ENCODE results near the gene CFL1.

Gene CFL1

GRCh38 chr11:65847746-65848145 is 10.2 kb downstream of the CFL1 start:
- no peak for DNase-seq (ENCODE audit: low spot score)
- Histone ChIP-seq H3K9me3 (ENCODE audit: severe bottlenecking) (no peaks in the 10 kb centered on the region), H3K27ac (ENCODE audit: poor library complexity, severe bottlenecking) (no peak overlapping the region), H3K4me1 (ENCODE audit: insufficient read depth, poor library complexity, severe bottlenecking) (no peaks in the 10 kb centered on the region), H3K36me3 (ENCODE audit: low read depth) (peaks cover 4% of the 10 kb centered on the region; the same call in 1 of the 2 replicates), H3K27me3 (ENCODE audit: insufficient read depth, poor library complexity, severe bottlenecking) (no peaks in the 10 kb centered on the region), H3K4me3 (ENCODE audit: severe bottlenecking) (no peak overlapping the region)
- no peak for TF ChIP-seq CTCF (IDR thresholded peaks at IDR 0.05; ENCODE audit: poor library complexity, severe bottlenecking)
- no peak for ATAC-seq (ENCODE audit: low read depth)

DNA sequence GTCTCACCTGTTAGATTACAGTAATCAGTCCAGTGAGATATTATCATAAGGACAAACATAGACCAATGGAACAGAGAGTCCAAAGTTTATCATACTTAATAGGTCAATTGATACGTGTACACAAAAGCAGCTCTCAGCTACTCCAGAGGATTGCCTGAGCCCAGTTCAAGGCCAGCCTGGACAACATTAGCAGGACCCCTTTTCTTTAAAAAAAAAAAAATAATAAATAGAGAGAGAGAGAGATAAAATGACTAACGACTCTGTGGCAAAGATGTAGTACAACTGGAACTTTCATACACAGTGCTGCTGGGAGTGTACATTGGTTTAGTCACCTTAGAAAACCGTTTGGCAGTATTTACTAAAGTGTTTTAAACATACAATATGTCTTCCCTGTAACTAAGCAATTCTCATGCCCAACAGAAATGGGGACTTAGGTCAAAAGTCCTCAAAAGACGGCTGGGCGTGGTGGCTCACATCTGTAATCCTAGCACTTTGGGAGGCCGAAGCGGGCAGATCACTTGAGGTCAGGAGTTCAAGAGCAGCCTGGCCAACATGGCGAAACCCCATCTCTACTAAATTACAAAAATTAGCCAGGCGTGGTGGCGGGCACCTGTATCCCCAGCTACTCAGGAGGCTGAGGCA is 13.6 kb downstream of the CFL1 start:
- Histone ChIP-seq H3K4me1 (ENCODE audit: insufficient read depth, poor library complexity, severe bottlenecking) (no peaks in the 10 kb centered on the region), H3K27ac (ENCODE audit: poor library complexity, severe bottlenecking) (no peak overlapping the region), H3K36me3 (ENCODE audit: low read depth) (no peaks in the 10 kb centered on the region), H3K4me3 (ENCODE audit: severe bottlenecking) (no peak overlapping the region), H3K27me3 (ENCODE audit: insufficient read depth, poor library complexity, severe bottlenecking) (no peaks in the 10 kb centered on the region), H3K9me3 (ENCODE audit: severe bottlenecking) (no peaks in the 10 kb centered on the region)
- ATAC-seq (ENCODE audit: low read depth) (no peak), DNase-seq (ENCODE audit: low spot score) (no peak)
- no peak for TF ChIP-seq CTCF (IDR thresholded peaks at IDR 0.05; ENCODE audit: poor library complexity, severe bottlenecking)

GRCh38 chr11:65843811-65844210 is 14.2 kb downstream of the CFL1 start:
- ATAC-seq (ENCODE audit: low read depth), result no peak
- DNase-seq (ENCODE audit: low spot score), result no peak
- H3K9me3 ChIP-seq (ENCODE audit: severe bottlenecking), result no peaks in the 10 kb centered on the region
- no peaks in the 10 kb centered on the region for H3K4me1 ChIP-seq (ENCODE audit: insufficient read depth, poor library complexity, severe bottlenecking)
- H3K36me3 ChIP-seq (ENCODE audit: low read depth), result no peaks in the 10 kb centered on the region
- H3K27me3 ChIP-seq (ENCODE audit: insufficient read depth, poor library complexity, severe bottlenecking), result no peaks in the 10 kb centered on the region
- no peak overlapping the region for H3K27ac ChIP-seq (ENCODE audit: poor library complexity, severe bottlenecking)
- TF ChIP-seq CTCF (IDR thresholded peaks at IDR 0.05; ENCODE audit: poor library complexity, severe bottlenecking), result no peak
- no peak overlapping the region for H3K4me3 ChIP-seq (ENCODE audit: severe bottlenecking)

- ATAC-seq (ENCODE audit: low read depth) (peak; percentile 23; the same call in 1 of the 3 replicates), DNase-seq (ENCODE audit: low spot score) (no peak)
- no peak overlapping the region for H3K27ac ChIP-seq (ENCODE audit: poor library complexity, severe bottlenecking)
- no peaks in the 10 kb centered on the region for H3K27me3 ChIP-seq (ENCODE audit: insufficient read depth, poor library complexity, severe bottlenecking)
- no peak overlapping the region for H3K4me3 ChIP-seq (ENCODE audit: severe bottlenecking)
- TF ChIP-seq CTCF (IDR thresholded peaks at IDR 0.05; ENCODE audit: poor library complexity, severe bottlenecking), result no peak
- H3K4me1 ChIP-seq (ENCODE audit: insufficient read depth, poor library complexity, severe bottlenecking), result no peaks in the 10 kb centered on the region
- H3K36me3 ChIP-seq (ENCODE audit: low read depth), result no peaks in the 10 kb centered on the region
- H3K9me3 ChIP-seq (ENCODE audit: severe bottlenecking), result no peaks in the 10 kb centered on the region
Measured at GRCh38 chr11:65842144-65842543, 15.8 kb downstream of the CFL1 start.

- no peak for ATAC-seq (ENCODE audit: low read depth)
- DNase-seq (ENCODE audit: low spot score), result no peak
- H3K9me3 ChIP-seq (ENCODE audit: severe bottlenecking), result no peaks in the 10 kb centered on the region
- H3K27ac ChIP-seq (ENCODE audit: poor library complexity, severe bottlenecking), result no peak overlapping the region
- no peaks in the 10 kb centered on the region for H3K36me3 ChIP-seq (ENCODE audit: low read depth)
- H3K27me3 ChIP-seq (ENCODE audit: insufficient read depth, poor library complexity, severe bottlenecking), result no peaks in the 10 kb centered on the region
- H3K4me3 ChIP-seq (ENCODE audit: severe bottlenecking), result peak overlapping the region; percentile 37
- no peaks in the 10 kb centered on the region for H3K4me1 ChIP-seq (ENCODE audit: insufficient read depth, poor library complexity, severe bottlenecking)
- TF ChIP-seq CTCF (IDR thresholded peaks at IDR 0.05; ENCODE audit: poor library complexity, severe bottlenecking), result no peak
Measured at GRCh38 chr11:65834202-65834601, 23.8 kb downstream of the CFL1 start.

Measured in RWPE2 (cell line).